Endothelial cell of umbilical vein (primary cell): ENCODE data around the gene USH2A. TPM values are rescaled to one million over a fixed set of nuclear protein-coding genes. Genes with fewer than 3 reads are reported as not detected.

Experiments
- BruUV-seq: library from RNA; stranded (reverse); fragments of 400-500 nt; replicated peaks from 2 replicates; lab custom pipeline; 2021; lab: Mats Ljungman, UMichigan
- CTCF ChIA-PET: fragments of 300-600, 350-600 bp; sonication (Branson Sonifier 250); formaldehyde crosslinking; loops from one replicate; lab custom pipeline; 2021; ENCODE audit warnings: antibody characterized with exemption, inconsistent platforms; lab: Charles Lee
- POLR2A ChIA-PET: fragments of 300-600, 350-600 bp; sonication (Branson Sonifier 250); formaldehyde crosslinking; loops from one replicate; lab custom pipeline; 2021; ENCODE audit warnings: antibody characterized with exemption, inconsistent platforms; lab: Charles Lee
- DNase-seq: peaks from one replicate; pipeline ENCODE4 v3.0.0-alpha.2; 2011; ENCODE audit warnings: low read depth, low spot score
- FAIRE-seq: peaks from 2 replicates; lab custom pipeline; 2011; peaks lifted over from hg19 to GRCh38; lab: Jason Lieb, UNC
- H2AFZ ChIP-seq: 2 replicates; pipeline ENCODE4 v1.6.0; 2012; ENCODE audit warnings: low read depth, low read length, control low read depth, inconsistent platforms
- H3K27ac ChIP-seq: 2 replicates; pipeline ENCODE4 v1.5.1; 2011; ENCODE audit warnings: low read depth, mild to moderate bottlenecking, control low read depth, low read length, moderate library complexity; ENCODE audit not compliant: insufficient read depth
- H3K27me3 ChIP-seq, 2 experiments: 2 replicates each; pipeline versions ENCODE4 v1.6.0 to v1.6.1; 2011; ENCODE audit warnings: low read length in 2 of 2, mixed read lengths in 1 of 2; ENCODE audit not compliant: control insufficient read depth in 2 of 2, insufficient read depth in 2 of 2
- H3K36me3 ChIP-seq, 2 experiments: 2 replicates in 1 of 2; 3 replicates in 1 of 2; pipeline ENCODE4 v1.5.1; 2011; ENCODE audit warnings: low read length in 2 of 2, mild to moderate bottlenecking in 1 of 2, moderate library complexity in 1 of 2; ENCODE audit not compliant: control insufficient read depth in 2 of 2, insufficient read depth in 2 of 2; ENCODE audit errors: extremely low read depth in 1 of 2
- H3K4me1 ChIP-seq: 3 replicates; pipeline ENCODE4 v1.5.1; 2011; ENCODE audit warnings: mild to moderate bottlenecking, low read length; ENCODE audit not compliant: control insufficient read depth, insufficient read depth; ENCODE audit errors: extremely low read depth
- H3K4me2 ChIP-seq: 2 replicates; pipeline ENCODE4 v1.6.1; 2011; ENCODE audit warnings: low read length, control low read depth, mixed read lengths; ENCODE audit not compliant: insufficient read depth
- H3K4me3 ChIP-seq, 3 experiments: fragments of 200-600 bp in 1 of 3; sonication (generic), shearing (Covaris generic) in 1 of 3; replicated peaks in 1 of 3; 2 replicates each; pipeline ENCODE4 v1.5.1; 2011 to 2016; ENCODE audit warnings: control low read depth in 3 of 3, low read length in 3 of 3, mild to moderate bottlenecking in 2 of 3, inconsistent platforms in 1 of 3, low read depth in 1 of 3, moderate library complexity in 1 of 3; ENCODE audit not compliant: insufficient read depth in 1 of 3
- H3K79me2 ChIP-seq: 2 replicates; pipeline ENCODE4 v1.6.0; 2012; ENCODE audit warnings: low read length, inconsistent platforms; ENCODE audit not compliant: control insufficient read depth, insufficient read depth
- H3K9ac ChIP-seq: replicated peaks from 2 replicates; pipeline ENCODE3; 2011; ENCODE audit warnings: low read length, control low read depth; ENCODE audit not compliant: insufficient read depth; ENCODE audit errors: extremely low read depth
- H3K9me1 ChIP-seq: replicated peaks from 3 replicates; pipeline ENCODE4 v1.6.0; 2011; ENCODE audit warnings: mild to moderate bottlenecking, low read length; ENCODE audit not compliant: control insufficient read depth, insufficient read depth; ENCODE audit errors: extremely low read depth
- H3K9me3 ChIP-seq: replicated peaks from 2 replicates; pipeline ENCODE4 v1.5.1; 2012; ENCODE audit warnings: low read length, inconsistent platforms; ENCODE audit not compliant: control insufficient read depth, insufficient read depth
- H4K20me1 ChIP-seq: replicated peaks from 2 replicates; pipeline ENCODE3; 2011; ENCODE audit warnings: mild to moderate bottlenecking, low read length; ENCODE audit not compliant: control insufficient read depth, insufficient read depth; ENCODE audit errors: extremely low read depth
- CTCF ChIP-seq, 2 donors: IDR thresholded peaks; 1 replicate in 1 of 2; 2 replicates in 1 of 2; pipeline ENCODE4 v1.5.1; 2011; ENCODE audit warnings: low read length in 2 of 2, mild to moderate bottlenecking in 2 of 2, moderate library complexity in 2 of 2, control low read depth in 1 of 2, inconsistent platforms in 1 of 2, low read depth in 1 of 2; ENCODE audit not compliant: insufficient read depth in 1 of 2; ENCODE audit errors: extremely low read depth in 1 of 2
- GATA2 ChIP-seq: IDR thresholded peaks from 2 replicates; pipeline ENCODE4 v1.7.0; 2011; ENCODE audit warnings: low read depth, mild to moderate bottlenecking, moderate library complexity, mixed read lengths, low read length; ENCODE audit not compliant: insufficient read length, insufficient read depth
- dilution Hi-C: fragments of 300-500 bp; cut with MboI; formaldehyde crosslinking; loops from one replicate; pipeline ENCODE4 v1.15.0; 2019; ENCODE audit warnings: low sequenced_read_pairs; ENCODE audit not compliant: extremely low pct_ligation_motif_present
- intact Hi-C: fragments of 100-400 bp; cut with micrococcal nuclease; formaldehyde crosslinking; loops from one replicate; pipeline ENCODE4 v1.10.0; 2022
- polyA plus RNA-seq, 4 experiments: library from polyadenylated mRNA; depleted of rRNA in 3 of 4; stranded (reverse) in 3 of 4; unstranded in 1 of 4; fragments of >200 nt; gene quantifications; 2 replicates each; pipeline versions ENCODE4 v1.2.1 to v1.2.3, GENCODE V29; 2011 to 2012; ENCODE audit warnings: missing spikeins in 1 of 4
- total RNA-seq: library from RNA; stranded (reverse); gene quantifications from 2 replicates; pipeline ENCODE4 v1.2.3, GENCODE V29; 2021

The USH2A gene
- total and polyA plus RNA-seq, 2 donors (not counting 3 experiments of a cell fraction or from before 2014, with no cell fraction given): not detected

GRCh38 chr1:215710036-215710898 is 713.0 kb downstream of the USH2A start:
- BruUV-seq: no TSS peak
- intact Hi-C loops: loop anchor here (10.0 kb wide), 1 partner anchor 1955 kb away; no protein-coding TSS in a partner anchor

More at GRCh38 chr1:215710036-215710898, 713.0 kb downstream of the USH2A start:
- Histone ChIP-seq H3K79me2 (no peaks in the 10 kb centered on the region), H3K9me3 (no peaks in the 10 kb centered on the region), H3K27me3 (no peaks in the 10 kb centered on the region), H3K27ac (no peak overlapping the region), H3K4me2 (no peak overlapping the region), H3K4me3 (no peak overlapping the region), H3K9ac (no peak overlapping the region), H2AFZ (no peak overlapping the region), H4K20me1 (no peaks in the 10 kb centered on the region), H3K36me3 (no peaks in the 10 kb centered on the region), H3K4me1 (no peaks in the 10 kb centered on the region), H3K9me1 (no peaks in the 10 kb centered on the region)
- CTCF ChIA-PET: interaction anchor here (1.0 to 1.1 kb wide), 2 partner anchors 14 to 1950 kb away, joined by 3 read pairs; no protein-coding TSS in a partner anchor
- FAIRE-seq: no peak
- dilution Hi-C loops: no loop called here
- peak; percentile 3 for DNase-seq
- POLR2A ChIA-PET: no interaction called here
- TF ChIP-seq GATA2 (no peak), CTCF (IDR thresholded peaks at IDR 0.05; ENCODE audit: extremely low read depth in 1 of 2, insufficient read depth in 1 of 2, low read depth in 1 of 2, low read length in 2 of 2) (peak; percentile 8 to 31)
